Type B pancreatic cell (in vitro differentiated cells): ENCODE measurements around the gene KCNQ5. TPM values are rescaled to one million over a fixed set of nuclear protein-coding genes. Genes with fewer than 3 reads are reported as not detected.

Experiments used
- DNase-seq: peaks from one replicate; pipeline ENCODE4 v3.0.0; 2021; ENCODE audit warnings: mixed read lengths; ENCODE audit not compliant: unreplicated experiment; ENCODE audit errors: extremely low spot score
- H3K27ac Mint-ChIP-seq: 2 replicates; pipeline ENCODE4 v1.8.0; 2021; ENCODE audit warnings: mild to moderate bottlenecking, mixed read lengths
- H3K27me3 Mint-ChIP-seq: 2 replicates; pipeline ENCODE4 v1.8.0; 2021; ENCODE audit warnings: mixed read lengths
- H3K36me3 Mint-ChIP-seq: 2 replicates; pipeline ENCODE4 v1.8.0; 2021; ENCODE audit warnings: mixed read lengths
- H3K4me1 Mint-ChIP-seq: one replicate; pipeline ENCODE4 v1.8.0; 2021; ENCODE audit warnings: mixed read lengths; ENCODE audit not compliant: unreplicated experiment
- H3K4me3 Mint-ChIP-seq: 2 replicates; pipeline ENCODE4 v1.8.0; 2021; ENCODE audit warnings: mild to moderate bottlenecking, mixed read lengths
- H3K9me3 Mint-ChIP-seq: 2 replicates; pipeline ENCODE4 v1.8.0; 2021; ENCODE audit warnings: mixed read lengths
- total RNA-seq: library from RNA; stranded (reverse); gene quantifications from 2 replicates; pipeline ENCODE4 v1.2.1, GENCODE V29; 2021; ENCODE audit warnings: low replicate concordance
- TF ChIP-seq, protein P1 (sequence below): fragments of 200-600 bp; sonication (generic); conservative IDR thresholded peaks from 2 replicates; pipeline ENCODE4 v1.5.0; 2021; ENCODE audit warnings: antibody characterized with exemption, mild to moderate bottlenecking

The KCNQ5 gene
- total RNA-seq, 1 donor from 2014 or later, result 1.7 TPM

DNA sequence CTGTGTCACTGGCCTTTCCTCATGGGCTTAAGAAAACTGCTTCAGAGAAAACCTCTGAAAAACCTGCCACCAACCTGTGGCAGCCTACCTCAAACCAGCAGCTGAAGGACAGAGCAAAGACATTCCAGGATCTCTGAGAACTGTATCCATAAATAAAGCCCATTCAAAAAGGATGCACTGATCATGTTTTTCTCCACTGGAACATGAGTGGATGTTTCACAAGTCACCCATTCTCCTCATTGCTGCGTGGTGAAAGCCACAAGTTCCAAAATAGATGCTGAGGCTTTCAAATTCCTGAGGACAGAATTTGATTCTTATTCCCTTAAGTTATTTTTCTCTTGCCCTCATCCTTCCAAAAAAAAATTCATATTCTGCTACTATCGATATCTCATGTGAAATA lies 322.8 kb downstream of the KCNQ5 start:
- TF ChIP-seq, protein P1, sequence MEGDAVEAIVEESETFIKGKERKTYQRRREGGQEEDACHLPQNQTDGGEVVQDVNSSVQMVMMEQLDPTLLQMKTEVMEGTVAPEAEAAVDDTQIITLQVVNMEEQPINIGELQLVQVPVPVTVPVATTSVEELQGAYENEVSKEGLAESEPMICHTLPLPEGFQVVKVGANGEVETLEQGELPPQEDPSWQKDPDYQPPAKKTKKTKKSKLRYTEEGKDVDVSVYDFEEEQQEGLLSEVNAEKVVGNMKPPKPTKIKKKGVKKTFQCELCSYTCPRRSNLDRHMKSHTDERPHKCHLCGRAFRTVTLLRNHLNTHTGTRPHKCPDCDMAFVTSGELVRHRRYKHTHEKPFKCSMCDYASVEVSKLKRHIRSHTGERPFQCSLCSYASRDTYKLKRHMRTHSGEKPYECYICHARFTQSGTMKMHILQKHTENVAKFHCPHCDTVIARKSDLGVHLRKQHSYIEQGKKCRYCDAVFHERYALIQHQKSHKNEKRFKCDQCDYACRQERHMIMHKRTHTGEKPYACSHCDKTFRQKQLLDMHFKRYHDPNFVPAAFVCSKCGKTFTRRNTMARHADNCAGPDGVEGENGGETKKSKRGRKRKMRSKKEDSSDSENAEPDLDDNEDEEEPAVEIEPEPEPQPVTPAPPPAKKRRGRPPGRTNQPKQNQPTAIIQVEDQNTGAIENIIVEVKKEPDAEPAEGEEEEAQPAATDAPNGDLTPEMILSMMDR, result no peak
- DNase-seq, result no peak
- H3K9me3 Mint-ChIP-seq, result no peaks in the 10 kb centered on the region
- H3K4me1 Mint-ChIP-seq, result no peaks in the 10 kb centered on the region
- H3K4me3 Mint-ChIP-seq, result no peak overlapping the region
- H3K36me3 Mint-ChIP-seq, result no peaks in the 10 kb centered on the region
- H3K27ac Mint-ChIP-seq, result no peak overlapping the region
- H3K27me3 Mint-ChIP-seq, result no peaks in the 10 kb centered on the region

- Mint-ChIP-seq H3K36me3 (no peaks in the 10 kb centered on the region), H3K27ac (no peak overlapping the region), H3K9me3 (no peaks in the 10 kb centered on the region), H3K27me3 (no peaks in the 10 kb centered on the region), H3K4me3 (no peak overlapping the region), H3K4me1 (no peaks in the 10 kb centered on the region)
- no peak for DNase-seq
- TF ChIP-seq, protein P1, result no peak
Observed at GRCh38 chr6:72946774-72947173, 324.9 kb downstream of the KCNQ5 start.

- Mint-ChIP-seq H3K27me3 (no peaks in the 10 kb centered on the region), H3K9me3 (peaks cover under 1% of the 10 kb centered on the region), H3K27ac (no peak overlapping the region), H3K4me1 (no peaks in the 10 kb centered on the region), H3K36me3 (no peaks in the 10 kb centered on the region), H3K4me3 (no peak overlapping the region)
- DNase-seq, result no peak
- TF ChIP-seq, protein P1, result no peak
Observed at GRCh38 chr6:72947534-72947933, 325.7 kb downstream of the KCNQ5 start.

DNA sequence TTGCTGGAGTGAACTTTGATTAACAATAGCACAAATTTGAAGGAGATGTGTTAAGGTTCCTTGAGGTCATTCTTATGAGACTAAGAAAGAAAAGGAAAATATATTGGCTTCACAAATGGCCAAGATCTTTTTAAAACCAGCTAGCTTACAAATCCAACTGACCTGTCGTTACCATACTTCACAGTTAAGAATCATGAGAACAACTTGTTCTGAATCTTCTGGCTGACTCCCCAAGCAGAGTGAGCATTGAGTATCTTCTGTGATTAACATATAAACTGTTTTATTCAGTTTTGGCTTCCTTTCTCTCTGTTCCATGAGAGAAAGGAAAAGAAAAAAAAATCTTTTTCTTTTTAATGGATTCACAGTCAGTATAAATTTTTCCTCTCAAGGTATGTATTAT lies 326.3 kb downstream of the KCNQ5 start:
- H3K27ac Mint-ChIP-seq, result no peak overlapping the region
- DNase-seq, result no peak
- H3K27me3 Mint-ChIP-seq, result no peaks in the 10 kb centered on the region
- peaks cover 5% of the 10 kb centered on the region for H3K9me3 Mint-ChIP-seq
- H3K4me1 Mint-ChIP-seq, result no peaks in the 10 kb centered on the region
- no peaks in the 10 kb centered on the region for H3K36me3 Mint-ChIP-seq
- TF ChIP-seq, protein P1, result no peak
- H3K4me3 Mint-ChIP-seq, result no peak overlapping the region

GRCh38 chr6:72950114-72950860 lies 328.4 kb downstream of the KCNQ5 start:
- H3K9me3 Mint-ChIP-seq, result peaks cover 9% of the 10 kb centered on the region
- peak overlapping the region; percentile 71 for H3K27ac Mint-ChIP-seq
- H3K36me3 Mint-ChIP-seq, result no peaks in the 10 kb centered on the region
- peaks cover 11% of the 10 kb centered on the region for H3K4me1 Mint-ChIP-seq
- peaks cover 3% of the 10 kb centered on the region for H3K27me3 Mint-ChIP-seq
- TF ChIP-seq, protein P1, result no peak
- H3K4me3 Mint-ChIP-seq, result no peak overlapping the region
- no peak for DNase-seq
